Inflammatory macrophage (primary cell): Measurements from ENCODE around the gene AFF3.

Source experiments
- DNase-seq, 2 donors: peaks; one replicate each; pipeline ENCODE4 v3.0.0-alpha.2; 2020 to 2022

AFF3 gene

GRCh38 chr2:99812426-99812825 lies 330.0 kb downstream of the AFF3 start:
- DNase-seq: peak; percentile 44 to 71

GRCh38 chr2:99811544-99811943 lies 330.8 kb downstream of the AFF3 start:
- no peak for DNase-seq

GRCh38 chr2:99810225-99810624 lies 332.2 kb downstream of the AFF3 start:
- DNase-seq: no peak

- DNase-seq: no peak
Observed at GRCh38 chr2:99809259-99809900, 333.0 kb downstream of the AFF3 start.

- DNase-seq: no peak
Observed at GRCh38 chr2:99808361-99809200, 333.8 kb downstream of the AFF3 start.

- DNase-seq: no peak
Observed at GRCh38 chr2:99806758-99807157, 335.6 kb downstream of the AFF3 start.

GRCh38 chr2:99805930-99806476 lies 336.4 kb downstream of the AFF3 start:
- no peak for DNase-seq

GRCh38 chr2:99803846-99804245 lies 338.5 kb downstream of the AFF3 start:
- DNase-seq: no peak

GRCh38 chr2:99802734-99803133 lies 339.7 kb downstream of the AFF3 start:
- DNase-seq: peak in 1 of 2 donors; percentile 40

GRCh38 chr2:99801327-99801901 lies 341.0 kb downstream of the AFF3 start:
- DNase-seq: peak in 1 of 2 donors; percentile 25

GRCh38 chr2:99797475-99797874 lies 344.9 kb downstream of the AFF3 start:
- no peak for DNase-seq

- no peak for DNase-seq
Observed at GRCh38 chr2:99794414-99794813, 348.0 kb downstream of the AFF3 start.

- no peak for DNase-seq
Observed at GRCh38 chr2:99793022-99793421, 349.4 kb downstream of the AFF3 start.

- DNase-seq: no peak
Observed at GRCh38 chr2:99789849-99790248, 352.5 kb downstream of the AFF3 start.

GRCh38 chr2:99787769-99788382 lies 354.5 kb downstream of the AFF3 start:
- peak; percentile 34 to 55 for DNase-seq

- DNase-seq: no peak
Observed at GRCh38 chr2:99786636-99787390, 355.6 kb downstream of the AFF3 start.

- DNase-seq: peak in 1 of 2 donors; percentile 17
Observed at GRCh38 chr2:99784946-99785345, 357.4 kb downstream of the AFF3 start.

GRCh38 chr2:99784282-99784681 lies 358.1 kb downstream of the AFF3 start:
- peak in 1 of 2 donors; percentile 18 for DNase-seq

GRCh38 chr2:99780276-99780675 lies 362.1 kb downstream of the AFF3 start:
- peak; percentile 36 to 55 for DNase-seq

GRCh38 chr2:99779276-99779675 lies 363.1 kb downstream of the AFF3 start:
- DNase-seq: no peak

- no peak for DNase-seq
Observed at GRCh38 chr2:99777656-99778290, 364.6 kb downstream of the AFF3 start.
